ENCODE data around the gene ATXN1. TPM values are rescaled to one million over a fixed set of nuclear protein-coding genes. Genes with fewer than 3 reads are reported as not detected.

The ATXN1 gene
- polyA plus RNA-seq, 1 of the 3 experiments (the other 2 are of a cell fraction), result 7.9 TPM

DNA sequence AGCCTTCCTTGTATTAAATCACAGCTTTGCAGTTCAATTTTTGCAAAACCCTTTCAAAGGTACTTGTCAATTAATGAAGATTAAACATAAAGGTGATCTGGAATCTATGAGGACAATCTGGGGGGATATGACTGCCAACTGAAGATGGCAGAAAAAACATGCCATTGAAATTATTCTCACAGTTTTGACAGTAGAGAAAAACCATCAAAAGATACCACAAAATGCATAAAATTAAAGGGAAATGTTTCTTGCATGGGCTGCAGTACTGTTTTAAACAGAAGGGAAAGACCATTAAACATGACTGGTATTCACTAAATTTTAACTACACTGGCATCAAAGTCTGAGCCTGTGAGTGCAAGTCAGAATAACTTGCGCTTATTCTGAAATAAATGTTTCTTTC lies 194.2 kb downstream of the ATXN1 start (continued):
- TF ChIP-seq, protein P1, sequence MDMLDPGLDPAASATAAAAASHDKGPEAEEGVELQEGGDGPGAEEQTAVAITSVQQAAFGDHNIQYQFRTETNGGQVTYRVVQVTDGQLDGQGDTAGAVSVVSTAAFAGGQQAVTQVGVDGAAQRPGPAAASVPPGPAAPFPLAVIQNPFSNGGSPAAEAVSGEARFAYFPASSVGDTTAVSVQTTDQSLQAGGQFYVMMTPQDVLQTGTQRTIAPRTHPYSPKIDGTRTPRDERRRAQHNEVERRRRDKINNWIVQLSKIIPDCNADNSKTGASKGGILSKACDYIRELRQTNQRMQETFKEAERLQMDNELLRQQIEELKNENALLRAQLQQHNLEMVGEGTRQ (IDR thresholded peaks at IDR 0.05; ENCODE audit: borderline replicate concordance, low read depth, low read length), result no peak
- no peak for TF ChIP-seq SMC3 (IDR thresholded peaks at IDR 0.05; ENCODE audit: low read depth, low read length)
- TF ChIP-seq CTCF (IDR thresholded peaks at IDR 0.05), result no peak

DNA sequence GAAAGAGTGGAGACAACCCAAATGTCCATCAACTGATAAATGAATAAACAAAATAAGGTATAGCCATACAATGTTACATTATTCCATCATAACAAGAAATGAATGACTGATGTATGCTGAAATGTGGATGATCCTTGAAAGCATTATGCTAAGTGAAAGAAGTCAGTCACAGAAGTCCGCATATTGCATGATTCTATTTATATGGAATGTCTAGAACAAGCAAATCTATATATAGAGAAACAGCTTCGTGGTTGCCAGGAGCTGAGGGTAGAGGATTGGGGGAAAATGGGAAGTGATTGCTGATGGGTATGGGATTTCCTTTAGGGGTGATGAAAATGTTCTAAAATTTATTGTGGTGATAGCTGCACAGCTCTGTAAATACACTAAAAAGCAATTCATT lies 196.8 kb downstream of the ATXN1 start:
- ChIA-PET POLR2A (no interaction called here), CTCF (interaction anchor here (0.8 kb wide), 1 partner anchor 35 kb away, joined by 3 read pairs; no protein-coding TSS in a partner anchor)
- H2AFZ ChIP-seq (ENCODE audit: low read depth), result no peak overlapping the region
- TF ChIP-seq PBX3 (IDR thresholded peaks at IDR 0.05) (0 out of 2 replicates have a peak, but pooled peaks have one; percentile 23), TEAD4 (IDR thresholded peaks at IDR 0.05; ENCODE audit: borderline replicate concordance, insufficient read depth) (no peak)
- H3K9me3 ChIP-seq, result no peaks in the 10 kb centered on the region
- WGBS (ENCODE audit: low lambda C conversion rate), result 61% methylated on average over 2 of the region's 2 CpGs
- no peaks in the 10 kb centered on the region; the same call in none of the 2 replicates for H3K79me2 ChIP-seq (ENCODE audit: insufficient read depth)
- DNase-seq, result no peak
- H3K27me3 ChIP-seq (ENCODE audit: insufficient read depth), result no peaks in the 10 kb centered on the region
- H3K9me2 ChIP-seq, result no peaks in the 10 kb centered on the region
- no peak overlapping the region for H3K9ac ChIP-seq
- no peaks in the 10 kb centered on the region; the same call in 1 of the 2 replicates for H4K20me1 ChIP-seq (ENCODE audit: insufficient read depth)
- no peaks in the 10 kb centered on the region for H3K4me1 ChIP-seq (ENCODE audit: control insufficient read depth in 1 of 2, insufficient read depth in 2 of 2, low read depth in 1 of 2, low read length in 1 of 2)
- H3K27ac ChIP-seq (ENCODE audit: low read depth in 2 of 2, low read length in 1 of 2), result peak overlapping the region in 1 of 2 experiments; percentile 17; a peak in 1 of 4 replicates
- no peaks in the 10 kb centered on the region for H3K36me3 ChIP-seq (replicated peaks in 1 of 2; ENCODE audit: control insufficient read depth in 1 of 2, insufficient read depth in 2 of 2, low read length in 1 of 2)
- peaks cover 3% of the 10 kb centered on the region for H3F3A ChIP-seq (replicated peaks; ENCODE audit: insufficient read depth)
- no peak overlapping the region for H3K4me2 ChIP-seq
- H3K4me3 ChIP-seq (ENCODE audit: low read depth in 2 of 2, low read length in 1 of 2), result no peak overlapping the region

DNA sequence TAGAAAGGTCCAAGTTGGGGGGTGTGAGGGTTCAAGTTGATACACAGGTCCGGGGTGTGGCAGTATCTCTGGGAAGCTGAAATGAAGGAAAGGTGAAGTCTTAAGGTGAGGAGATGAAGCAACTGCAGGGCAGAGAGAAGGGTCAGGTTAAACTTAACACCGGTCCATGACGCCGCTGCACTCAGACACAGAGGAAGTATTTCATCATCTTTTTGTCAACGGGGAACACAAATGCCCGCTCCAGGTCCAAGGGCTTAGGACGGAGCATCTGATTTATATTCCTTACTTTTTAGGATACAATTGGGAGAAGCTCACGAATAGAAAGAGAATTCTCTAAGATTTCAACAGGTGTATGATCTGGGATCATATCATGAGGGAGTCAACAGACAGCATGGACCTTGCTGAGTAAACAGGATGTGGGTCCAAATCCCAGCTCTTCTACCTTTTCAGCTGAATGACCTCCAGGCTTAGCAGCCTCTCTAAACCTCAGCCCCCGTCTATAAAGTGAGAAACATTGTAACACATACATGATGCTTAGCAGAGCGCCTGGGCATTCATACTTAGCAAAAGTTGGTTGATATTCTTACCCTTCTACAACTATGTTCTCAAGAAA lies 197.5 kb downstream of the ATXN1 start:
- H3K9me3 ChIP-seq, result no peaks in the 10 kb centered on the region
- no peaks in the 10 kb centered on the region for H3K4me1 ChIP-seq (ENCODE audit: control insufficient read depth in 1 of 2, insufficient read depth in 2 of 2, low read depth in 1 of 2, low read length in 1 of 2)
- H3K9me2 ChIP-seq, result no peaks in the 10 kb centered on the region
- no peaks in the 10 kb centered on the region; the same call in 1 of the 2 replicates for H4K20me1 ChIP-seq (ENCODE audit: insufficient read depth)
- no peak overlapping the region for H3K9ac ChIP-seq
- peak overlapping the region in 1 of 2 experiments; percentile 17; a peak in 2 of 4 replicates for H3K27ac ChIP-seq (ENCODE audit: low read depth in 2 of 2, low read length in 1 of 2)
- no peak for DNase-seq
- H3F3A ChIP-seq (replicated peaks; ENCODE audit: insufficient read depth), result peaks cover 3% of the 10 kb centered on the region
- H3K27me3 ChIP-seq (ENCODE audit: insufficient read depth), result no peaks in the 10 kb centered on the region
- POLR2A ChIA-PET, result no interaction called here
- H3K36me3 ChIP-seq (replicated peaks in 1 of 2; ENCODE audit: control insufficient read depth in 1 of 2, insufficient read depth in 2 of 2, low read length in 1 of 2), result no peaks in the 10 kb centered on the region
- 90% methylated on average over 10 of the region's 10 CpGs for WGBS (ENCODE audit: low lambda C conversion rate)
- no peak overlapping the region for H3K4me2 ChIP-seq
- no peaks in the 10 kb centered on the region; the same call in none of the 2 replicates for H3K79me2 ChIP-seq (ENCODE audit: insufficient read depth)
- H2AFZ ChIP-seq (ENCODE audit: low read depth), result no peak overlapping the region
- CTCF ChIA-PET, result interaction anchor here (0.8 kb wide), 1 partner anchor 35 kb away, joined by 3 read pairs; no protein-coding TSS in a partner anchor
- no peak overlapping the region for H3K4me3 ChIP-seq (ENCODE audit: low read depth in 2 of 2, low read length in 1 of 2)
- TF ChIP-seq RFX5 (IDR thresholded peaks at IDR 0.05; ENCODE audit: low read length), result no peak
- TF ChIP-seq, protein P2, sequence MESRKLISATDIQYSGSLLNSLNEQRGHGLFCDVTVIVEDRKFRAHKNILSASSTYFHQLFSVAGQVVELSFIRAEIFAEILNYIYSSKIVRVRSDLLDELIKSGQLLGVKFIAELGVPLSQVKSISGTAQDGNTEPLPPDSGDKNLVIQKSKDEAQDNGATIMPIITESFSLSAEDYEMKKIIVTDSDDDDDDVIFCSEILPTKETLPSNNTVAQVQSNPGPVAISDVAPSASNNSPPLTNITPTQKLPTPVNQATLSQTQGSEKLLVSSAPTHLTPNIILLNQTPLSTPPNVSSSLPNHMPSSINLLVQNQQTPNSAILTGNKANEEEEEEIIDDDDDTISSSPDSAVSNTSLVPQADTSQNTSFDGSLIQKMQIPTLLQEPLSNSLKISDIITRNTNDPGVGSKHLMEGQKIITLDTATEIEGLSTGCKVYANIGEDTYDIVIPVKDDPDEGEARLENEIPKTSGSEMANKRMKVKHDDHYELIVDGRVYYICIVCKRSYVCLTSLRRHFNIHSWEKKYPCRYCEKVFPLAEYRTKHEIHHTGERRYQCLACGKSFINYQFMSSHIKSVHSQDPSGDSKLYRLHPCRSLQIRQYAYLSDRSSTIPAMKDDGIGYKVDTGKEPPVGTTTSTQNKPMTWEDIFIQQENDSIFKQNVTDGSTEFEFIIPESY (IDR thresholded peaks at IDR 0.05; ENCODE audit: borderline replicate concordance, low read depth), result no peak
- no peak for TF ChIP-seq TEAD4 (IDR thresholded peaks at IDR 0.05; ENCODE audit: borderline replicate concordance, insufficient read depth)
- no peak for TF ChIP-seq GABPA (IDR thresholded peaks at IDR 0.05; ENCODE audit: low read depth)
- no peak for TF ChIP-seq IRF3 (IDR thresholded peaks at IDR 0.05; ENCODE audit: low read depth, low read length)
- no peak for TF ChIP-seq MAX (IDR thresholded peaks at IDR 0.05; ENCODE audit: low read depth)

Measured in SK-N-SH (cell line).